Keratinocyte (primary cell): Measurements from ENCODE around the gene APCS.

Experiments
- CTCF ChIP-seq, 3 experiments: IDR thresholded peaks in 1 of 3; conservative IDR thresholded peaks in 1 of 3; optimal IDR thresholded peaks in 1 of 3; 2 replicates in 2 of 3; 3 replicates in 1 of 3; pipeline versions ENCODE3 to v1.5.1; 2011; ENCODE audit warnings: low read length in 3 of 3, mild to moderate bottlenecking in 3 of 3, moderate library complexity in 2 of 3, control low read depth in 1 of 3, inconsistent platforms in 1 of 3; ENCODE audit not compliant: insufficient read depth in 2 of 3; ENCODE audit errors: extremely low read depth in 1 of 3
- EZH2 ChIP-seq: IDR thresholded peaks from one replicate; pipeline ENCODE4 v1.6.1; 2012; ENCODE audit warnings: inconsistent platforms, mild to moderate bottlenecking, low read length, moderate library complexity

GRCh38 chr1:159600894-159601293, 13.3 kb downstream of the APCS start:
- TF ChIP-seq CTCF (optimal IDR thresholded peaks at IDR 0.05 in 1 of 3, IDR thresholded peaks at IDR 0.05 in 1 of 3, conservative IDR thresholded peaks at IDR 0.05 in 1 of 3; ENCODE audit: extremely low read depth in 1 of 3, insufficient read depth in 2 of 3, low read length in 3 of 3) = no peak
- TF ChIP-seq EZH2 = no peak
